ENCODE data around the gene MBTPS2. TPM values are rescaled to one million over a fixed set of nuclear protein-coding genes. Genes with fewer than 3 reads are reported as not detected.

MBTPS2 gene
- total and polyA plus RNA-seq, 9 of the 15 experiments (the other 6 are each of a cell fraction or from before 2014, with no cell fraction given), result 2.3 to 18.7 (median 4.0) TPM

GRCh38 chrX:21816136-21816535, 23.3 kb upstream of the MBTPS2 start:
- in situ Hi-C loops (cut with MboI) (no loop called here), intact Hi-C loops (cut with micrococcal nuclease) (no loop called here)
- DNase-seq (ENCODE audit: extremely low read depth in 1 of 4, low spot score in 3 of 4) (no peak), ATAC-seq (no peak), FAIRE-seq (no peak)
- H3K27me3 ChIP-seq (ENCODE audit: control insufficient read depth in 2 of 2, insufficient read depth in 2 of 2, low read length in 2 of 2), result no peaks in the 10 kb centered on the region
- 20% methylated on average over 3 of the region's 5 CpGs for WGBS (ENCODE audit: insufficient coverage, low coverage, missing lambda C conversion rate)
- H3K36me3 ChIP-seq (ENCODE audit: control insufficient read depth, insufficient read depth, low read length), result no peaks in the 10 kb centered on the region
- H3K27ac ChIP-seq (ENCODE audit: extremely low read depth, low read depth, low read length), result no peak overlapping the region
- no peaks in the 10 kb centered on the region for H4K20me1 ChIP-seq (replicated peaks; ENCODE audit: control insufficient read depth, insufficient read depth, low read length)
- no peaks in the 10 kb centered on the region for H3K9me1 ChIP-seq (ENCODE audit: control insufficient read depth, insufficient read depth, low read length)
- no peak overlapping the region for H3K4me3 ChIP-seq
- no peak overlapping the region for H2AFZ ChIP-seq (ENCODE audit: low read depth, low read length)
- BruUV-seq (replicated peaks), result no TSS peak
- no peak overlapping the region for H3K9ac ChIP-seq (ENCODE audit: insufficient read depth in 1 of 2, low read depth in 2 of 2, low read length in 2 of 2)
- ChIA-PET POLR2A (no interaction called here), CTCF (ENCODE audit: low intra/inter-chr PET ratio) (no interaction called here)
- H3K9me3 ChIP-seq (replicated peaks; ENCODE audit: control insufficient read depth, insufficient read depth, low read depth, low read length), result no peaks in the 10 kb centered on the region
- no peak overlapping the region for H3K4me2 ChIP-seq (ENCODE audit: insufficient read depth, low read length)
- no peaks in the 10 kb centered on the region for H3K79me2 ChIP-seq (ENCODE audit: control insufficient read depth, insufficient read depth, low read length)
- H3K4me1 ChIP-seq (replicated peaks in 1 of 2; ENCODE audit: control insufficient read depth in 2 of 2, insufficient read depth in 2 of 2, low read length in 2 of 2), result no peaks in the 10 kb centered on the region
- no peak for TF ChIP-seq DPF2 (IDR thresholded peaks at IDR 0.05)
- TF ChIP-seq ZNF239 (CRISPR knock-in tag; IDR thresholded peaks at IDR 0.05), result no peak
- TF ChIP-seq MYC (IDR thresholded peaks at IDR 0.05; ENCODE audit: low read depth, low read length), result no peak
- no peak for TF ChIP-seq MYC (CRISPR knock-in tag; IDR thresholded peaks at IDR 0.05; ENCODE audit: borderline replicate concordance, low read depth)
- TF ChIP-seq KAT7 (CRISPR knock-in tag; IDR thresholded peaks at IDR 0.05; ENCODE audit: borderline replicate concordance), result no peak
- TF ChIP-seq ATF4 (CRISPR knock-in tag; IDR thresholded peaks at IDR 0.05), result no peak
- no peak for TF ChIP-seq CBFA2T2 (conservative IDR thresholded peaks at IDR 0.05)
- TF ChIP-seq ZNF24 (IDR thresholded peaks at IDR 0.05), result no peak
- TF ChIP-seq PRDM10 (IDR thresholded peaks at IDR 0.05; ENCODE audit: partially characterized antibody), result no peak
- no peak for TF ChIP-seq HINFP (tag; conservative IDR thresholded peaks at IDR 0.05; ENCODE audit: low read depth)
- no peak for TF ChIP-seq PATZ1 (CRISPR knock-in tag; IDR thresholded peaks at IDR 0.05; ENCODE audit: borderline replicate concordance)
- TF ChIP-seq USF1 (CRISPR knock-in tag; IDR thresholded peaks at IDR 0.05), result no peak
- TF ChIP-seq ZNF589 (CRISPR knock-in tag; IDR thresholded peaks at IDR 0.05; ENCODE audit: low read depth), result no peak
- TF ChIP-seq U2AF2 (optimal IDR thresholded peaks at IDR 0.05; ENCODE audit: low read depth, low read length), result no peak
- TF ChIP-seq THRAP3 (IDR thresholded peaks at IDR 0.05; ENCODE audit: borderline replicate concordance), result no peak

All from K562 (cell line).